Mucosa of descending colon (tissue), 3 donors: ENCODE data around the gene TSR3. TPM values are rescaled to one million over a fixed set of nuclear protein-coding genes. Genes with fewer than 3 reads are reported as not detected.
A peak's percentile ranks its signal among the peaks of the same experiment; 100 is the strongest.

Source experiments
- ATAC-seq: fragments of 200-7000 bp; cut with Tn5 transposase; one replicate; pipeline ENCODE4 v1.9.1; 2020; ENCODE audit warnings: mild to moderate bottlenecking, moderate library complexity
- DNase-seq, 3 donors: peaks; one replicate each; pipeline ENCODE4 v3.0.0-alpha.2; 2020
- H3K36me3 ChIP-seq: fragments of 200-600 bp; one replicate; pipeline ENCODE4 v1.8.0; 2021; ENCODE audit warnings: low read depth, mild to moderate bottlenecking
- H3K4me1 ChIP-seq: fragments of 200-600 bp; one replicate; pipeline ENCODE4 v1.8.0; 2021; ENCODE audit warnings: low read depth, mild to moderate bottlenecking
- H3K4me3 ChIP-seq: fragments of 200-600 bp; one replicate; pipeline ENCODE4 v1.8.0; 2021; ENCODE audit warnings: mild to moderate bottlenecking
- H3K9me3 ChIP-seq: fragments of 200-600 bp; one replicate; pipeline ENCODE4 v1.8.0; 2021; ENCODE audit warnings: mild to moderate bottlenecking
- intact Hi-C, 2 donors: fragments of 100-400 bp; cut with DNase I in 1 of 2; cut with micrococcal nuclease in 1 of 2; formaldehyde crosslinking; loops; one replicate each; pipeline versions ENCODE4 v1.11.0 to v1.11.1; 2022; cut with DNase I, micrococcal nuclease
- total RNA-seq, 3 donors: library from RNA; stranded (reverse); fragmentation: NEBNext Ultra II Directional in 2 of 3; extraction: Animal tissue kit (Norgen Biotek cat#: 25700) in 2 of 3; gene quantifications; one replicate each; pipeline versions ENCODE4 v1.2.1 to v1.2.4, GENCODE V29; 2021 to 2023
- TF ChIP-seq, protein P1 (sequence below): fragments of 200-600 bp; IDR thresholded peaks from one replicate; pipeline ENCODE4 v1.8.0; 2022; ENCODE audit warnings: antibody characterized with exemption, mild to moderate bottlenecking
- donor health status: DM: no; HTN: no; CAD: no; lungs with moderate emphysema.
- donor health status: DM: no; HTN: no; CAD: no.
- donor health status: DM: no; HTN: yes; CAD: no.

Gene TSR3
- total RNA-seq, 3 donors from 2014 or later: 46.4 to 57.2 (median 54.1) TPM

DNA sequence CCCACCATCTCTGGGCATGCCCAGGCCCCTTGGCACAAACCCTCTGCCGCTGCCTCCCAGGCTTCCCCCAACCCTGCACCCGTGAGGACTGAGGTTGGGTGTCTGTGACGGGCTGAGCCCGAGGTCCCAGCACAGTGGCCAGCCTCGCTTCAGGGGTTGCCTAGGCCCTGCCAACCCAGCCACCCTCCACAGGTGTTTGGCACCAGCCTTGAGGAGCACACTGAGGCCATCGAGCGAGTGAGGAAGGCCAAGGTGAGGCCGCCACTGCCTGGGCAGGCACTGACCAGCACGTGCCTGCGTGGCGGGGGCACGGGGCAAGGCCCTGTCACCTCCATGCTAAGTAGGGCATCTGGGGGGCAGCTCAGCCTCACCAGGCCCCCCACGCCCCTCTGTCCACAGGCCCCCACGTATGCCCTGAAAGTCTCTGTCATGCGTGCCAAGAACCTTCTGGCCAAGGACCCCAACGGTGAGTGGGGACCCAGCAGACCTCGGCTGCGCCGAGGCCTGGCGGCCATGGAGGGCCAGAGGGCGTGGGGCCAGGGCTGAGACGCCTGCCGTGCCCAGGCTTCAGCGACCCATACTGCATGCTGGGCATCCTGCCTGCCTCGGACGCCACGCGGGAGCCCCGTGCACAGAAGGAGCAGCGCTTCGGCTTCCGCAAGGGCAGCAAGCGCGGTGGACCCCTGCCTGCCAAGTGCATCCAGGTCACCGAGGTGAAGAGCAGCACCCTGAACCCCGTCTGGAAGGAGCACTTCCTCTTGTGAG lies 10.8 kb downstream of the TSR3 start:
- DNase-seq (no peak), ATAC-seq (no peak)
- intact Hi-C loops: no loop called here
- no peaks in the 10 kb centered on the region for H3K36me3 ChIP-seq
- no peak overlapping the region for H3K4me3 ChIP-seq
- peaks cover 20% of the 10 kb centered on the region for H3K4me1 ChIP-seq
- TF ChIP-seq, protein P1, sequence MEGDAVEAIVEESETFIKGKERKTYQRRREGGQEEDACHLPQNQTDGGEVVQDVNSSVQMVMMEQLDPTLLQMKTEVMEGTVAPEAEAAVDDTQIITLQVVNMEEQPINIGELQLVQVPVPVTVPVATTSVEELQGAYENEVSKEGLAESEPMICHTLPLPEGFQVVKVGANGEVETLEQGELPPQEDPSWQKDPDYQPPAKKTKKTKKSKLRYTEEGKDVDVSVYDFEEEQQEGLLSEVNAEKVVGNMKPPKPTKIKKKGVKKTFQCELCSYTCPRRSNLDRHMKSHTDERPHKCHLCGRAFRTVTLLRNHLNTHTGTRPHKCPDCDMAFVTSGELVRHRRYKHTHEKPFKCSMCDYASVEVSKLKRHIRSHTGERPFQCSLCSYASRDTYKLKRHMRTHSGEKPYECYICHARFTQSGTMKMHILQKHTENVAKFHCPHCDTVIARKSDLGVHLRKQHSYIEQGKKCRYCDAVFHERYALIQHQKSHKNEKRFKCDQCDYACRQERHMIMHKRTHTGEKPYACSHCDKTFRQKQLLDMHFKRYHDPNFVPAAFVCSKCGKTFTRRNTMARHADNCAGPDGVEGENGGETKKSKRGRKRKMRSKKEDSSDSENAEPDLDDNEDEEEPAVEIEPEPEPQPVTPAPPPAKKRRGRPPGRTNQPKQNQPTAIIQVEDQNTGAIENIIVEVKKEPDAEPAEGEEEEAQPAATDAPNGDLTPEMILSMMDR: no peak
- no peaks in the 10 kb centered on the region for H3K9me3 ChIP-seq

DNA sequence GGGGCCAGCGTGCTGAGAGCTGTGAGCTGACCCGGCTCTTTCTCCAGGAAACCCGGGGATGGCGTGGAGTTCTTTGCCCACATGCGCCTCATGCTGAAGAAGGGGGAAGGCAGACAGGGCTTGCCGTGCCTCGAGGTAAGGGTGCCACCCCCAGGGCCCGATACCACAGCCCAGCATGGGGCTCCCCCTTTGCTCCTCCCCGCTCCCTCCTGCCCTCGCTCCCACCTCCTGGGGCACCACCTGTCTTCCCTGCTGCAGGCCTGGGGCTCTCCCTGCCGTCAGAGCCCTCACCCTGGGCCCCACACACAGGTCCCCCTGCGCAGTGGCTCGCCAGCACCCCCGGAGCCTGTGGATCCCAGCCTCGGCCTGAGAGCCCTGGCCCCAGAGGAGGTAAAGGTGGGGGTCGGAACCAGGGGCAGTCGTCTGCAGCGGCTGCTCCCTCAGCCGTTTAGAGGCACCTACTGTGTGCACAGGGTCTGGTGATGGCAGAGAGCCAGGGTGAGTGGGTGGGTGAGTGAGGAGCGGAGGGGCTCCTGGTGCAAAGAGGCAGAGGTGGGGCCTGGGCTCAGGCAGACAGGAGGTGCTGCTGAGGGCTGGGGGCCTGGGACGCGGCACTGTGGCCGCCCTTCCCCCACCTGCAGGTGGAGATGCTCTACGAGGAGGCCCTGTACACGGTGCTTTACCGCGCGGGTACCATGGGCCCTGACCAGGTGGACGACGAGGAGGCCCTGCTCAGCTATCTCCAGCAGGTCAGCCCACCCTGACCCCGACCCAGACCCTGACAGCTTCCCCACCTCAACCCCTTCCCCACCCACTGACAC lies 12.6 kb downstream of the TSR3 start:
- no peak for ATAC-seq
- DNase-seq: no peak
- no peaks in the 10 kb centered on the region for H3K36me3 ChIP-seq

DNA sequence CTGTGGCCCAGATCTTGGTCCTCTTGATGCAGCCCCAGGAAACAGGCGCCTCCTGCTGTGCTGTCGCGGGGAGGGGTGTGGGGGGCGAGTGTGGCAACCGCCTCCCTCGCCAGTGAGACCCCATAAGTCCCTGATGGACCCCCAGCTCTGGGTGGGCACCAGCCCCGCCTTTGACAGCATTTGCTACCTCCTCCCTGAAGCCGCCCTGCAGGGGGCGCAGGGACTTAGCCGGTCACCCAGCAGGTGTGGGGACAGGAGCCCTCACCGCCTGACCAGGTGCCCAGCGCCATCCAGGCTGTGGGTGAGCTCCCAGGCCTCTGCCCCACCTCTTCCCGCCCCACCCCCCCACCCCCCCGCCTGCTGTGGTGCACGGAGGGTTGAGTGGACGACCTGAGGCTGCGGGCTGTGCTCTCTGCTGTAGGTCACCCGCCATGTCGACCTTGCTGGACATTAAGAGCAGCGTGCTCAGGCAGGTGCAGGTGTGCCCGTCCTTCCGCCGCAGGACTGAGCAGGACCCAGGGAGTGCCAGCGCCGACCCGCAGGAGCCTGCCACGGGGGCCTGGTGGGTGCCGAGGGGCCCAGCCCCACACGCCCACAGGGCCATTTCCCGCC lies 13.5 kb downstream of the TSR3 start:
- DNase-seq: peak in 2 of 3 donors; percentile 70 to 74
- ATAC-seq: no peak
- Histone ChIP-seq H3K4me1 (peaks cover 20% of the 10 kb centered on the region), H3K4me3 (no peak overlapping the region), H3K9me3 (no peaks in the 10 kb centered on the region), H3K36me3 (no peaks in the 10 kb centered on the region)
- TF ChIP-seq, protein P1: peak; percentile 22
- intact Hi-C loops: no loop called here

More for the DNA sequence above, 12.6 kb downstream of the TSR3 start:
- Histone ChIP-seq H3K4me1 (peaks cover 22% of the 10 kb centered on the region), H3K9me3 (no peaks in the 10 kb centered on the region), H3K4me3 (no peak overlapping the region)
- TF ChIP-seq, protein P1: no peak
- intact Hi-C loops: no loop called here

DNA sequence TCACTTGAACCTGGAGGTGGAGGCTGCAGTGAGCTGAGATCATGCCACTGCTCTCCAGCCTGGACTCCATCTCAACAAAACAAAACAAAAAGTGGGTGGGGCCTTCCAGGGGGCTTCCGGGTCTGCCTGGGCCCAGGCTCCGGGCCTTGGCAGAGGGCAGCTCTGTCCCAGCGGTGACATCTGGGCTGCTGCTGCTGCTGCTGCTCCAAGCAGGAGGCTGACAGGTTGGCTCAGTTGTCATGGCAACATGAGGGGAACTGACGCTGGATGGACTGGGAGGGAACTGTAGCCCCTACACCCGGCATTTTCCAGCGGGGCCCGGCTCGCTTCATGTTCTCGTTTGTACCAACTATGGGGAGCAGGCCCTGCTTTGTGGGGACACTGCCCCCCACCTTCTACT lies 14.2 kb downstream of the TSR3 start:
- TF ChIP-seq, protein P1: no peak
- ATAC-seq: no peak
- Histone ChIP-seq H3K36me3 (no peaks in the 10 kb centered on the region), H3K4me3 (no peak overlapping the region), H3K4me1 (peaks cover 16% of the 10 kb centered on the region), H3K9me3 (no peaks in the 10 kb centered on the region)
- DNase-seq: no peak
- intact Hi-C loops: no loop called here

DNA sequence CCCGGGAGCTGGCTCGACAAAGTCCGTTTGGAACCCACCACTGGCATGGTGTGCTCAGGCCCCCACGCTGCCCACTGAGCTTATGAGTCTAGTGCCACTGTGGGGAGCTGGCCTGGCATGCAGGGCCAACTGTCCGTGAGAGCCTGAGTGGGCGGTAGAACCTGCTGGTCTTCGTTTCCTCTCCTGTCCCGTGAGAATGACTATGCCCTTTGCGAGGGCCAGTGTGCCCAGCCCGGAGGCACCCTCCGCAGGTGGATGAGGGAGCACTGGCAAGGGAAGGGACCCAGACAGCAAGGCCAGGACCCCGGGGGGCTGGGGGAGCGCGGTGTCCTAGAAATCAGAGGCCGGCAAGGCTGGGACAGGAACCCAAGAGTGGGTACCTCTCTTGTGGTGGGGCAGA lies 15.1 kb downstream of the TSR3 start:
- no peak overlapping the region for H3K4me3 ChIP-seq
- no peak for DNase-seq
- TF ChIP-seq, protein P1: no peak
- no peaks in the 10 kb centered on the region for H3K36me3 ChIP-seq
- H3K9me3 ChIP-seq: no peaks in the 10 kb centered on the region
- ATAC-seq: no peak
- H3K4me1 ChIP-seq: peaks cover 19% of the 10 kb centered on the region
- intact Hi-C loops: no loop called here
